Activated T-cell treated with anti-CD3 and anti-CD28 coated beads, Interleukin-2, amount 50 U/mL, for 1 hour (primary cell): Measurements from ENCODE around the gene RABGGTB.
"Not testable (repeated sequence)": the region's sequence is repeated elsewhere in the genome, so short reads cannot be mapped to it uniquely, and the experiment has no call there.

Experiments
- DNase-seq: peaks from one replicate; pipeline ENCODE4 v3.0.0-alpha.2; 2020

The RABGGTB gene

GRCh38 chr1:75785983-75786853, at the start of gene RABGGTB:
RABGGTB (plus strand) TSS chr1:75786256; CDS start chr1:75786272, 16 bp downstream.
- peak; percentile 94 for DNase-seq

- DNase-seq: no peak
These were observed 43.9 kb upstream of the RABGGTB start for GRCh38 chr1:75742047-75742625.

DNA sequence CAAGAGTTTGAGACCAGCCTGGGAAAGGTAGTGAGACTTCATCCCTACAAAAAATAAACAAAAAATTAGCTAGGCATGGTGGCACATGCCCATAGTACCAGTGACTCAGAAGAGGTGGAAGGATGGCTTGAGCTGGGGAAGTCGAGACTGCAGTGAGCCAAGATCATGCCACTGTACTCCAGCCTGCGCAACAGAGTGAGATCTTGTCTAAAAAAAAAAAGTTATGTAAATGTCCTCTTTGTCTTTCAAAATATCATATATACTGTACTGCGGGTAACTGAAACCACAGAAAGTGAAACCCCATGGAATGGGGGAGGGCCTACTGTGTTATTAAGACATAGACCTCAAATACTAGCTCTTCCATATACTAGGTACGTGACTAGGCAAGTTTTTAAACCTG, 40.8 kb upstream of the RABGGTB start:
- DNase-seq: no peak

- not testable (repeated sequence) for DNase-seq
These were observed 28.8 kb upstream of the RABGGTB start for GRCh38 chr1:75757210-75757609.

GRCh38 chr1:75758543-75758942, 27.5 kb upstream of the RABGGTB start:
- not testable (repeated sequence) for DNase-seq

DNA sequence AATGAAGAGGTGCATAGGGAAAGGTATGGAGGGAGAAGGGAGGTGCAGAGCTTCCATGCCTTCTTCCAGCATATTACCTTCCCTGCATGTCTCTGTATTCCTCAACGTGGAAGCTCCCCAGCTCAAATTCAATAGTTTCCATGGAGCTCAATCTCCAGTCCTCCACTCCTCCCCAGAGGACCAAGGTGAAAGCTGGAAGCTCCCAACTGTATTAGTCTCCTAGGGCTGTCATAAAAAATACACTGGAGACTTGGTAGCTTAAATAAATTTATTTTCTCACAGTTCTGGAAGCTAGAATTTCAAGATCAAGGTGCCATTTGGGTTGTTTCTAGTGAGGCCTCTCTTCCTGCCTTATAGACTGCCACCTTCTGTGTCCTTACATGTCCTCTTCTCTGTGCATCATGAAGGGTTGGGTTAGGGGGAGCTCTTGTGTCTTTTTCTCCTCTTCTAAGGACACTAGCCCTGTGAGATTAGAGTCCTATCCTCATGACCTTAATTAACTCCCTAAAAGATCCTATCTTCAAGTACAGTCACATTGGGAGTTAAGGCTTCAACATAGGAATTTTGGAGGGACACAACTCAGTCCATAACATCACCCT, 21.9 kb upstream of the RABGGTB start:
- no peak for DNase-seq

DNA sequence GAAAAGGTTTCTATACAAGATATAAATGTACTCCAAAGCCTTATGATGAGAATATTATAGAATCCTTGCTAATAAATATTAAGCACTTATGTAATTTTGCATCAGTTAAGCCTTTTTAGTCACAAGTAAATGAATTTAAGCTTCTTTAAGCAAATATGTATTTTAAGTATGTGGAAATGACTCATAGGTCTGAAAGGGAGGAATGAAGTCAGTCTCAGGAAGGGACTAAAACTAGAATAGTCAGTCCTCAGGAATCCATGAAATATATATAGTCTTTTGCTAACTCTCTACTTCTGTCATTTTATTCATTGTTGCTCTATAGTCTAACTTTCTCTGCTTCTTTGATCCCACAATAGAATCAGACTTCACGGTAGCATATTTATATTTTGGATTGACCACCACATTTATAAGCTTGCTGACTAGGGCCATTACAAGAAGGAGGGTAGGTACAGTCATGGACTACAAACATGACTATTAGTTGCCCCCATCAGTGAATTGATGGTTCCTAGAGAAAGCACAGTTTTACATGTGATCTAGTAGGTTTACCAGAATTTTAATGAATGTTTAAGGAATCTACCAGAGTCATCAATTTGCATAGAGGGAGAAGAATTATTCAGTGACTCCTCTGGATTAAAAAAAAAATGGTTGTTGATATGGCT, 20.2 kb upstream of the RABGGTB start:
- no peak for DNase-seq

GRCh38 chr1:75768016-75768415, 18.0 kb upstream of the RABGGTB start:
- DNase-seq: no peak

DNA sequence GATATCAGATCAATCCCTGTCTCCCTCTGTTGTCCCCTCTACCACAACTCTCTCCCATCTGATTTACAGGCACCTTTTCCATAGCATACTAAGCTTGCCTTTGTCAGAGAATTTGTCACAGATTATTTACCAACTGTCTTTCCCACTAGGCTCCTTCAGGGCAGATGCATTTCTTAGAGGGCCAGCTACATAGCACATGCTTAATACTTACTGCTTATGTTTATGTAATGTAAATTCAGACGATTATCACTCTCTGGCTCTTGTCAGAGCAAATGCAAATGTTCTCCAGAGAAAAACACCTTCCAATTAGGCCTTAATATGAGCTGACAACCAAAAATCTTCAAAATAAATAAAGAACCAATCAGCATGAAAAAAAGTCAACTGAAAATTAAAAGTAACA, 15.3 kb upstream of the RABGGTB start:
- no peak for DNase-seq

- DNase-seq: no peak
These were observed 14.1 kb upstream of the RABGGTB start for GRCh38 chr1:75771978-75772377.

- DNase-seq: not testable (repeated sequence)
These were observed 8.2 kb upstream of the RABGGTB start for GRCh38 chr1:75777812-75778211.

- DNase-seq: not testable (repeated sequence)
These were observed 7.4 kb upstream of the RABGGTB start for GRCh38 chr1:75778694-75779093.

DNA sequence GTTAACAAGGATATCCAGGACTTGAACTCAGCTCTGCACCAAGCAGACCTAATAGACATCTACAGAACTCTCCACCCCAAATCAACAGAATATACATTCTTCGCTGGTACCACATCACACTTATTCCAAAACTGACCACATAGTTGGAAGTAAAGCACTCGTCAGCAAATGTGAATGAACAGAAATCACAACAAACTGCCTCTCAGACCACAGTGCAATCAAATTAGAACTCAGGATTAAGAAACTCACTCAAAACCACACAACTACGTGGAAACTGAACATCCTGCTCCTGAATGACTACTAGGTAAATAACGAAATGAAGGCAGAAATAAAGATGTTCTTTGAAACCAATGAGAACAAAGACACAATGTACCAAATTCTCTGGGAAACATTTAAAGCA, 5.9 kb upstream of the RABGGTB start:
- not testable (repeated sequence) for DNase-seq

DNA sequence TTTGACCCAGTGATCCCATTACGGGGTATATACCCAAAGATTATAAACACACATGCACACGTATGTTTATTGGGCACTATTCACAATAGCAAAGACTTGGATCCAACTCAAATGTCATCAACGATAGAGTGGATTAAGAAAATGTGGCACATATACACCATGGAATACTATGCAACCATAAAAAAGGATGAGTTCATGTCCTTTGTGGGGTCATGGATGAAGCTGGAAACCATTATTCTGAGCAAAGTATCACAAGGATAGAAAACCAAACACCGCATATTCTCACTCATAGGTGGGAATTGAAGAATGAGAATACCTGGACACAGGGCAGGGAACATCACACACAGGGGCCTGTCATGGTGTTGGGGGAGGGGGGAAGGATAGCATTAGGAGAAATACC, 2.1 kb upstream of the RABGGTB start:
- DNase-seq: not testable (repeated sequence)

- DNase-seq: no peak
These were observed 605 bp upstream of the RABGGTB start for GRCh38 chr1:75785320-75785982.

GRCh38 chr1:75786901-75787493, 941 bp downstream of the RABGGTB start:
- no peak for DNase-seq

DNA sequence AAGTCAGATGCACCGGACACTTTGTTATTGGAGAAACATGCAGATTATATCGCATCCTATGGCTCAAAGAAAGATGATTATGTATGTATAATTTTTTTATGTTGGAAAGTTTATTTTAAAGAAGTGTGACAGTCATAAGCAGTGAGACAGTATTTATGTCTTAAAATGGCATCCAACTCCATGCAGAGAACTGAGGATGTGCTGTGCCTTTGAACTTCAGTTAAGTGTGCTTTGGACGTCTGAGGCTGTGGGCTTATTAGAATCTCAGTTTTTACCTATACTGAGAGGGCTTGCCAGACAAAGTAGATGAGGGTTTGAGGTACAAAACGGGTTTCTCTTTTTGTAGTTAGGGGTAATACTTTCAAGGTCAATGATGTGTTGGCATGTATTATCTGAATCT, 1.5 kb downstream of the RABGGTB start:
- DNase-seq: no peak

GRCh38 chr1:75789988-75790387, 3.9 kb downstream of the RABGGTB start:
- DNase-seq: no peak

DNA sequence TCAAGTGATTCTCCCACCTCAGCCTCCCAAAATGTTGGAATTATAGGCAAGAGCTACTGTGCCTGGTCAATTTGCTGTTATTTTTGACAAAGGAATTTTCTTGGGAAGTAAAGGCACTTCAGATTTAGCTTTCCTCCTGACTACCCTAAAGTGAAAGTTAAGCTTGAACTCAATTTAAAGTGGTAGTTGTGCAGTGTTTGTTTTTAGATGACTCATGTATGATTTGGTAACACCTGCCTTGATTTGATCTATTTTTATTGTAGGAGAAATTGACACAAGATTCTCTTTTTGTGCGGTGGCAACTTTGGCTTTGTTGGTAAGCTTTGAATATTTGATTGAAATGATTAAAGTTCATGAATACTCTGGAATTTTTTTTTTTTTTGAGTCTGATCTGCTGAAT, 5.0 kb downstream of the RABGGTB start:
- DNase-seq: no peak

GRCh38 chr1:75792091-75792490, 6.0 kb downstream of the RABGGTB start:
- no peak for DNase-seq

DNA sequence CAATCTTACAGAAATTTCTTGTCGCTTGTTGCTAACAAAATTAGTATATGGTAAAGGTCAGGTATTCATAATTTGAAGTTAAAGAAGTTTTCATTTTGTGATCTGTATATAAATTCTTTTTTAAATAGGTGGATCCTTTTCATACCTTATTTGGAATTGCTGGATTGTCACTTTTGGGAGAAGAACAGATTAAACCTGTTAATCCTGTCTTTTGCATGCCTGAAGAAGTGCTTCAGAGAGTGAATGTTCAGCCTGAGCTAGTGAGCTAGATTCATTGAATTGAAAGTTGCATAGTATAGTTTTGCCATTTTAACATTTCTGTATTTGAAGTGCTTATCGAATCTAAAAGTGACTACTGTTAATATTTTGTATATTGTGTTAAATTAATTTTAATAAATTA, 8.3 kb downstream of the RABGGTB start:
- no peak for DNase-seq

GRCh38 chr1:75795703-75796193, 9.7 kb downstream of the RABGGTB start:
- no peak for DNase-seq
